MV-4-11 (cell line): ENCODE measurements around the gene RFX1.
"Not testable (repeated sequence)": the region's sequence is repeated elsewhere in the genome, so short reads cannot be mapped to it uniquely, and the experiment has no call there.

Experiments
- DNase-seq: peaks from one replicate; lab custom pipeline; 2025; lab: John Stamatoyannopoulos, UW

RFX1 gene

GRCh38 chr19:13978351-13979243, 27.5 kb downstream of the RFX1 start:
- no peak for DNase-seq

GRCh38 chr19:13977803-13978202, 28.3 kb downstream of the RFX1 start:
- DNase-seq, result no peak

- no peak for DNase-seq
Measured at GRCh38 chr19:13976446-13976845, 29.7 kb downstream of the RFX1 start.

- DNase-seq, result no peak
Measured at GRCh38 chr19:13975870-13976269, 30.2 kb downstream of the RFX1 start.

GRCh38 chr19:13974073-13974472, 32.0 kb downstream of the RFX1 start:
- no peak for DNase-seq

- DNase-seq, result not testable (repeated sequence)
Measured at GRCh38 chr19:13973479-13973878, 32.6 kb downstream of the RFX1 start.

- no peak for DNase-seq
Measured at GRCh38 chr19:13972368-13973155, 33.6 kb downstream of the RFX1 start.

GRCh38 chr19:13971868-13972267, 34.3 kb downstream of the RFX1 start:
- DNase-seq, result not testable (repeated sequence)

GRCh38 chr19:13969897-13970296, 36.2 kb downstream of the RFX1 start:
- DNase-seq, result no peak

GRCh38 chr19:13968999-13969398, 37.1 kb downstream of the RFX1 start:
- no peak for DNase-seq

GRCh38 chr19:13968383-13968935, 37.7 kb downstream of the RFX1 start:
- no peak for DNase-seq

- DNase-seq, result not testable (repeated sequence)
Measured at GRCh38 chr19:13967206-13967605, 38.9 kb downstream of the RFX1 start.

- no peak for DNase-seq
Measured at GRCh38 chr19:13966684-13967128, 39.4 kb downstream of the RFX1 start.

GRCh38 chr19:13965926-13966683, 40.0 kb downstream of the RFX1 start:
- no peak for DNase-seq

GRCh38 chr19:13965377-13965896, 40.7 kb downstream of the RFX1 start:
- no peak for DNase-seq

- DNase-seq, result no peak
Measured at GRCh38 chr19:13964776-13965175, 41.3 kb downstream of the RFX1 start.

- no peak for DNase-seq
Measured at GRCh38 chr19:13963603-13964105, 42.5 kb downstream of the RFX1 start.

GRCh38 chr19:13962699-13963602, 43.2 kb downstream of the RFX1 start:
- DNase-seq, result no peak

- no peak for DNase-seq
Measured at GRCh38 chr19:13961826-13962698, 44.1 kb downstream of the RFX1 start.
